Fibroblast of skin of right biceps (primary cell): ENCODE results near the gene XBP1.
"Not testable (repeated sequence)": the region's sequence is repeated elsewhere in the genome, so short reads cannot be mapped to it uniquely, and the experiment has no call there.

Experiments used
- DNase-seq: peaks from one replicate; pipeline ENCODE4 v3.0.0-alpha.2; 2013

The XBP1 gene

GRCh38 chr22:28791841-28792490, 8.4 kb downstream of the XBP1 start:
- no peak for DNase-seq

DNA sequence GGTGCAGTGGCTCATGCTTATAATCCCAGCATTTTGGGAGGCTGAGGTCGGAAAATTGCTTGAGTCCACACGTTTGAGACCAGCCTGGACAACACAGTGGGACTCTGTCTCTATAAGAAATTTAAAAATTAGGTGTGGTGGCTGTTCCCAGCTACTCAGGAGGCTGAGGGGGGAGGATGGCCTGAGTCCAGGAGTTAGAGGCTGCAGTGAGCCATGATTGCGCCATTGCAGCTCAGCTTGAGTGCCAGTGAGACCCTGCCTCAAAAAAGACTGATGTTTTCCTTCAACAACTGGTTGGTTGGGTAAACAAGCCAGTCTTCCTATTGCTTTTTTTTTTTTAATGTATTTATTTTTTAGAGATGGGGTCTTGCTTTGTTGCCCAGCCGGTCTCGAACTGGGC, 9.2 kb downstream of the XBP1 start:
- no peak for DNase-seq

DNA sequence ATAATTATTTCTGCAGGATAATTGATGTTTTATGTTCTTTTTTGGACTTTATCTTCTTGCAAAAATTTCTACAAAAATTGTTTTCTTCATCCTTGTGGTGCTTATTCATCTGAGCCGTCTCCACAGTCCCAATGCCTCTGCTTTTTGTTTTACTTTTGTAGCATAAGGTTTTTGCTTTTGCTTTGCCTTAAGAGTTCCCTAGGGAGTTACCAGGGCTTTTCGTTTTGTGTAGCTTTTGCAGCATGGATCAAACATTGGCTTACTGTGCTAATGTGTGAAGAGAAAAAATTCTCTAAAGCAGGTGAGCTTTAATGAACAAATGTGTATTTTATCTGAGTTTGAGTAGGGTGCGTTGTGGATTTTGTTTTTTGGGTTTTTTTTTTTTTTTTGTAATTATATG, 11.8 kb downstream of the XBP1 start:
- no peak for DNase-seq

DNA sequence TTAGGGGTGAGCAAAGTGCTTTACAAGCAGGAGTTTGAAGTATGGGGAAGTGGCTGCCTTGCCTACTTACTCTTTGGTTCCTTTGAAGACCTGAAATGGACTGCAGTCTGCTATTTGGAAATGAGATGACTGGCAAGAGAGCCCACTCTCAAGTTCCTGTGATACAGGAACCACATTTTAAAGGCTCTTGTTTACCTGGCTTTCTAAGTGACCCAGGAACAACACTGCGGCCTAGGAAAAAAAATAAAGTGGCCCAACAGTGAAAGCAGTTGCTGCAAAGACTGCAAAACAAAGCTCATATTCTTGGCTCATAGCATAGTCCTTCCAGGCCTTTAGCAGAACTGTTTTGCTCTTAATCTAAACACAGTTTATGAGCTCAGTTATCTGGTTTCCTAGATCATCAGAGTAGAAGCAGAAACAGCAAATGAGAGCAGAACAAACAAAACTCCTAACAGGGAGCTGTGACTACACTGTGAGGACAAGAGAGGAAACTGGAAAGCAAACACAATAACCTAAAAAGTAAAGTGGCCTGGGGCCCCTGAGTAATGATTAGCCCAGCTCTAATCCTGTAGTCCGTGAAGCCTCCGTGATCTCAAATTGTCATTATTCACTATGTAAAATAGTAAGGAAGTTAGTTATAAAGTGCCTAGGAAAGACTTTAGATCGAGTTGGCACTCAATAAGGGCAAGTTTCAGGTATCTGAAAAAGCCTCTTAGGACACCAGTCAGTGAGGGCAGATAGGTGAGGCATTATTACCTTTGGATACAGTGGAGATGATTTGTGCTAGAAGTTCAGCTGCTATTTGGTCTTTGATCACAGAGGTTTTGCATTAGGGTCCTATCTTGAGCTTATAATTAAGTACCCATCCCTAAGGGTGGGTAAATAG, 16.3 kb downstream of the XBP1 start:
- DNase-seq: no peak

GRCh38 chr22:28780296-28780695, 20.1 kb downstream of the XBP1 start:
- DNase-seq: no peak

DNA sequence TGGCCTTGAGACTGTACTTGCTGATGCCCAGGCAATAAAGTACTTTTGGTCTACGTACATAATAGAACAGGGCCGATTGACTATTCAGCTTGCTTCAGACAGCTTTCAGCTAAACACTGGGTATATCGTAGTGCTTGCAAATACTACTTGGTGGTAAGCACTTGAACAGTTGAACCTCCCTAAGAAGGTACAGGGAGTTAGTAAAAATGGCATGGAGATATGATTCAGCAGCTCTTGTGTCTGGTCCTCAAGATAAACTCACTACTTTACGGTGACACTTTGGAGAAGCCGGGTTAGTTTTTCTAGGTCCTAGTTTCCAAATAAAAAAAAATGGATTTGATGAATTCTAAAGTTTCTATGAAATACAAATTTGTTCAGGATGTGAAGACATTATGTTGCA, 20.5 kb downstream of the XBP1 start:
- DNase-seq: no peak

GRCh38 chr22:28774378-28774777, 26.0 kb downstream of the XBP1 start:
- DNase-seq: no peak

DNA sequence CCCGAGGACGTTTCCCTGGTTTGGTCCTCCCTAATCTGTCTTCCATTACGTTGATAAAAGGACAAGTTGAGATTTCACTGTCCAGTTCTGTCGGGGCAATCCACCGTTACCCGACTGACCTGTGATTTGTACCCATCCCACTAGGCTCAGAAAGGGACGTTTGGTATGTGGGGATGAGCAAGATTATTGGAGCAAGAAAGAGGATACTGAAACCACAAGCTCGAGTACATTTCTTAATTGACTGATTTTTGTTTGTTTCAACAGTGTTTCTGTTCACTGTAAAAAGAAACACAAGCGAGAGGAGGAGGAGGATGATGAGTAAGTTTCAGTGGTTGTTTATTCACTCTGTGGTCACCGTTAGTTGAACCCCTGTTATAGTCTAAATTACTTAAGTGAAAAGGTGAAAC, 26.9 kb downstream of the XBP1 start:
- DNase-seq: no peak

- peak; percentile 96 for DNase-seq
Observed at GRCh38 chr22:28772633-28773460, 27.5 kb downstream of the XBP1 start, which contains the start of gene CCDC117. Gene CCDC117, plus strand, starts transcription at chr22:28772695. Its CDS starts 155 bp downstream, at chr22:28772850.

- DNase-seq: no peak
Observed at GRCh38 chr22:28771195-28771791, 29.1 kb downstream of the XBP1 start.

DNA sequence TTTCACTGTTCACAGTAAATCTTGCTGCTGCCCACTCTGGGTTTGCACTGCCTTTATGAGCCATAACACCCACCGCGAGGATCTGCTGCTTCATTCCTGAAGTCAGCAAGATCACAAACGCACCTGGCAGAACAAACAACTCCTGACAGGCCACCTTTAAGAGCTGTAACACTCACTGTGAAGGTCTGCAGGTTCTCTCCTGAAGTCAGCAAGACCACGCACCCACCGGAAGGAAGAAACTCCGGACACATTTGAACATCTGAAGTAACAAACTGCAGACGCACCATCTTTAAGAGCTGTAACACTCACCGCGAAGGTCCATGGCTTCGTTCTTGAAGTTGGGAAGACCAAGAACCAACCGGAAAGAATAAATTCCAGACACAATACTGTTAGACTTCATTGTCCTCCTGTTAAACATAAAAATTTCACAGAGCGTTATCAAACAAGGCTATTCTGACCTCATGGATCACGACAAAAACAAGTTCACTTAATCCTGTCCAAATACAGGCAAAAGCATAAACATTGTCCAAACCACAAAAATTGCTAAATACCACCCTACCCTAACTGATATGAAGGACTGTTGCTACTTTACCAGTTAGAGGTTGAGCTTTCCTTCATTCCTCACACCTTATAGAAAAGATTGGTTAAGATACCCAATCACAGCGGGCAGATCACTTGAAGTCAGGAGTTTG, 30.8 kb downstream of the XBP1 start:
- DNase-seq: no peak

- DNase-seq: no peak
Observed at GRCh38 chr22:28768701-28769393, 31.5 kb downstream of the XBP1 start.

GRCh38 chr22:28766628-28767027, 33.7 kb downstream of the XBP1 start:
- DNase-seq: no peak

GRCh38 chr22:28762000-28762399, 38.4 kb downstream of the XBP1 start:
- not testable (repeated sequence) for DNase-seq

- DNase-seq: no peak
Observed at GRCh38 chr22:28761449-28761755, 39.0 kb downstream of the XBP1 start.

GRCh38 chr22:28759861-28760560, 40.4 kb downstream of the XBP1 start:
- DNase-seq: no peak

GRCh38 chr22:28754512-28754911, 45.9 kb downstream of the XBP1 start:
- DNase-seq: not testable (repeated sequence)

- peak; percentile 88 for DNase-seq
Observed at GRCh38 chr22:28750471-28750881, 49.9 kb downstream of the XBP1 start.
